Transverse colon (tissue), 4 donors: ENCODE measurements around the gene TUFT1.

Experiments
- CTCF ChIP-seq, 5 experiments: fragments of 200-600 bp in 3 of 5; fragments of 450-650 bp in 2 of 5; sonication (generic) in 3 of 5; IDR thresholded peaks; 1 replicate in 2 of 5; 2 replicates in 3 of 5; pipeline ENCODE4 v1.5.1; 2016 to 2017; ENCODE audit warnings: antibody characterized with exemption in 5 of 5, inconsistent platforms in 3 of 5, mild to moderate bottlenecking in 2 of 5, moderate library complexity in 1 of 5
- EP300 ChIP-seq: sonication (generic); formaldehyde crosslinking; IDR thresholded peaks from one replicate; pipeline ENCODE4 v1.6.1; 2017; ENCODE audit warnings: antibody characterized with exemption, low read depth
- POLR2A ChIP-seq: fragments of 450-650 bp; IDR thresholded peaks from one replicate; pipeline ENCODE4 v1.6.1; 2016; ENCODE audit warnings: antibody characterized with exemption, mild to moderate bottlenecking, moderate library complexity
- POLR2AphosphoS5 ChIP-seq, 3 donors: sonication (generic); formaldehyde crosslinking; IDR thresholded peaks; one replicate each; pipeline ENCODE4 v1.6.1; 2016; ENCODE audit warnings: antibody characterized with exemption in 3 of 3

GRCh38 chr1:151502035-151502700, 37.9 kb upstream of the TUFT1 start:
- TF ChIP-seq CTCF (IDR thresholded peaks at IDR 0.05): no peak
- TF ChIP-seq POLR2A: no peak
- TF ChIP-seq EP300: no peak
- TF ChIP-seq POLR2AphosphoS5 (IDR thresholded peaks at IDR 0.05): no peak
